GM18526 (cell line): Measurements from ENCODE around the gene KLHL1.

Experiments used
- POLR2A ChIP-seq: IDR thresholded peaks from 3 replicates; pipeline ENCODE4 v1.6.1; 2011; ENCODE audit not compliant: insufficient read length; ENCODE audit errors: extremely low read depth

The KLHL1 gene

GRCh38 chr13:70108356-70109105 is at the start of gene KLHL1:
KLHL1 (minus strand) TSS chr13:70108452; CDS start chr13:70107699, 753 bp downstream.
- no peak for TF ChIP-seq POLR2A

- no peak for TF ChIP-seq POLR2A
Observed at GRCh38 chr13:70128098-70128497, 19.8 kb upstream of the KLHL1 start.

- TF ChIP-seq POLR2A: no peak
Observed at GRCh38 chr13:70125693-70126092, 17.4 kb upstream of the KLHL1 start.

GRCh38 chr13:70117338-70117905 is 9.2 kb upstream of the KLHL1 start:
- no peak for TF ChIP-seq POLR2A

- TF ChIP-seq POLR2A: no peak
Observed at GRCh38 chr13:70107498-70108281, 562 bp downstream of the KLHL1 start, which contains the start of gene ATXN8OS. ATXN8OS (plus strand) TSS chr13:70107826.

GRCh38 chr13:70107125-70107497 is 1.1 kb downstream of the KLHL1 start:
- TF ChIP-seq POLR2A: no peak

GRCh38 chr13:70104481-70104880 is 3.8 kb downstream of the KLHL1 start:
- no peak for TF ChIP-seq POLR2A

- no peak for TF ChIP-seq POLR2A
Observed at GRCh38 chr13:70098669-70099068, 9.6 kb downstream of the KLHL1 start.

- TF ChIP-seq POLR2A: no peak
Observed at GRCh38 chr13:70090036-70090723, 18.1 kb downstream of the KLHL1 start.

GRCh38 chr13:70088926-70089325 is 19.3 kb downstream of the KLHL1 start:
- no peak for TF ChIP-seq POLR2A

GRCh38 chr13:70087247-70087646 is 21.0 kb downstream of the KLHL1 start:
- no peak for TF ChIP-seq POLR2A

GRCh38 chr13:70080012-70080411 is 28.2 kb downstream of the KLHL1 start:
- TF ChIP-seq POLR2A: no peak

- TF ChIP-seq POLR2A: no peak
Observed at GRCh38 chr13:70054572-70054971, 53.7 kb downstream of the KLHL1 start.

- TF ChIP-seq POLR2A: no peak
Observed at GRCh38 chr13:70051531-70051930, 56.7 kb downstream of the KLHL1 start.

GRCh38 chr13:70043685-70044084 is 64.6 kb downstream of the KLHL1 start:
- TF ChIP-seq POLR2A: no peak
